GM23338 (cell line): ENCODE data around the gene ACAT1. TPM values are rescaled to one million over a fixed set of nuclear protein-coding genes. Genes with fewer than 3 reads are reported as not detected.

ENCODE experiments used
- ATAC-seq: fragments of 200-7000 bp; cut with Tn5 transposase; 3 replicates; pipeline ENCODE4 v1.9.1; 2020
- DNase-seq: peaks from one replicate; pipeline ENCODE4 v3.0.0-alpha.2; 2015; ENCODE audit warnings: low spot score
- H2AFZ ChIP-seq: fragments of 200-600 bp; sonication (generic); 2 replicates; pipeline ENCODE4 v1.8.0; 2016; ENCODE audit warnings: antibody characterized with exemption, mild to moderate bottlenecking, moderate library complexity
- H3F3A ChIP-seq: fragments of 200-600 bp; sonication (generic); replicated peaks from 2 replicates; pipeline ENCODE4 v1.8.0; 2017; ENCODE audit warnings: antibody characterized with exemption, mixed run types, low read depth
- H3K27ac ChIP-seq: fragments of 200-600 bp; sonication (generic); 2 replicates; pipeline ENCODE4 v1.6.1; 2016; ENCODE audit warnings: low read depth
- H3K27me3 ChIP-seq: fragments of 200-600 bp; sonication (generic); 2 replicates; pipeline ENCODE4 v1.8.0; 2016; ENCODE audit warnings: mild to moderate bottlenecking, mixed run types, moderate library complexity; ENCODE audit not compliant: insufficient read depth
- H3K36me3 ChIP-seq: fragments of 200-600 bp; sonication (generic); 2 replicates; pipeline ENCODE4 v1.8.0; 2016; ENCODE audit warnings: mild to moderate bottlenecking; ENCODE audit not compliant: insufficient read depth
- H3K4me1 ChIP-seq: fragments of 200-600 bp; sonication (generic); 2 replicates; pipeline ENCODE4 v1.8.0; 2016; ENCODE audit warnings: mild to moderate bottlenecking, moderate library complexity; ENCODE audit not compliant: insufficient read depth
- H3K4me2 ChIP-seq: fragments of 200-600 bp; sonication (generic); 2 replicates; pipeline ENCODE4 v1.7.1; 2017; ENCODE audit warnings: mixed run types
- H3K4me3 ChIP-seq: fragments of 200-600 bp; sonication (generic); 2 replicates; pipeline ENCODE4 v1.6.1; 2016; ENCODE audit warnings: mixed run types
- H3K79me2 ChIP-seq: fragments of 200-600 bp; sonication (generic); replicated peaks from 2 replicates; pipeline ENCODE4 v1.8.0; 2017; ENCODE audit warnings: mild to moderate bottlenecking; ENCODE audit not compliant: insufficient read depth
- H3K9me2 ChIP-seq: fragments of 200-600 bp; sonication (generic); 2 replicates; pipeline ENCODE4 v1.8.0; 2017; ENCODE audit not compliant: insufficient read depth
- H4K20me1 ChIP-seq: fragments of 200-600 bp; sonication (generic); replicated peaks from 2 replicates; pipeline ENCODE4 v1.8.0; 2017; ENCODE audit warnings: mild to moderate bottlenecking; ENCODE audit not compliant: insufficient read depth
- H3K27ac Mint-ChIP-seq: 2 replicates; pipeline ENCODE4 v1.8.0; 2020; ENCODE audit warnings: inconsistent platforms, mild to moderate bottlenecking, moderate library complexity, mixed read lengths
- H3K27me3 Mint-ChIP-seq: 3 replicates; pipeline ENCODE4 v1.8.0; 2022; ENCODE audit warnings: low read depth, mild to moderate bottlenecking, moderate library complexity, mixed read lengths, inconsistent platforms; ENCODE audit not compliant: insufficient read depth, poor library complexity
- H3K36me3 Mint-ChIP-seq: 3 replicates; pipeline ENCODE4 v1.8.0; 2021; ENCODE audit warnings: low read depth, mild to moderate bottlenecking, inconsistent platforms, moderate library complexity, mixed read lengths
- H3K4me1 Mint-ChIP-seq: 3 replicates; pipeline ENCODE4 v1.8.0; 2020; ENCODE audit warnings: mild to moderate bottlenecking, inconsistent platforms, mixed read lengths
- H3K4me3 Mint-ChIP-seq: 3 replicates; pipeline ENCODE4 v1.8.0; 2021; ENCODE audit warnings: moderate library complexity, mild to moderate bottlenecking, inconsistent platforms, mixed read lengths
- H3K9me3 Mint-ChIP-seq: 3 replicates; pipeline ENCODE4 v1.8.0; 2020; ENCODE audit warnings: moderate library complexity, mild to moderate bottlenecking, inconsistent platforms, mixed read lengths
- CREB1 ChIP-seq: fragments of 250-450 bp; sonication (Bioruptor Pico); IDR thresholded peaks from 2 replicates; pipeline ENCODE4 v1.5.0; 2020; ENCODE audit warnings: low read depth, mild to moderate bottlenecking, moderate library complexity
- CTCF ChIP-seq, 2 experiments: fragments of 200-600 bp in 1 of 2; sonication (generic) in 1 of 2; conservative IDR thresholded peaks; 2 replicates each; pipeline versions ENCODE4 v1.5.1 to v1.6.1; 2016 to 2017; ENCODE audit warnings: antibody characterized with exemption in 2 of 2, low read depth in 2 of 2, mild to moderate bottlenecking in 2 of 2, moderate library complexity in 1 of 2
- ETS1 ChIP-seq: IDR thresholded peaks from 2 replicates; pipeline ENCODE4 v1.6.1; 2016; ENCODE audit warnings: antibody characterized with exemption
- EZH2 ChIP-seq: fragments of 200-600 bp; sonication (generic); IDR thresholded peaks from one replicate; pipeline ENCODE4 v1.8.0; 2017; ENCODE audit warnings: antibody characterized with exemption, mild to moderate bottlenecking, low read depth; ENCODE audit not compliant: unreplicated experiment
- EZH2phosphoT487 ChIP-seq: fragments of 200-600 bp; sonication (generic); IDR thresholded peaks from one replicate; pipeline ENCODE4 v1.8.1; 2018; ENCODE audit warnings: antibody characterized with exemption; ENCODE audit not compliant: unreplicated experiment
- NANOG ChIP-seq: IDR thresholded peaks from 2 replicates; pipeline ENCODE4 v1.6.1; 2016; ENCODE audit warnings: antibody characterized with exemption, borderline replicate concordance
- POLR2AphosphoS5 ChIP-seq: IDR thresholded peaks from 2 replicates; pipeline ENCODE4 v1.6.1; 2016; ENCODE audit warnings: antibody characterized with exemption, low read depth
- STAT1 ChIP-seq: IDR thresholded peaks from one replicate; pipeline ENCODE4 v1.6.1; 2016; ENCODE audit warnings: antibody characterized with exemption; ENCODE audit not compliant: unreplicated experiment
- ZNF114 ChIP-seq: fragments of 250-450 bp; sonication (Bioruptor Pico); IDR thresholded peaks from 2 replicates; pipeline ENCODE4 v1.5.0; 2020; ENCODE audit warnings: mild to moderate bottlenecking, moderate library complexity
- ZNF331 ChIP-seq: fragments of 250-450 bp; sonication (Bioruptor Pico); IDR thresholded peaks from 2 replicates; pipeline ENCODE4 v1.5.0; 2020; ENCODE audit warnings: low read depth, mild to moderate bottlenecking, moderate library complexity
- ZNF462 ChIP-seq: fragments of 250-450 bp; sonication (Bioruptor Pico); IDR thresholded peaks from 2 replicates; pipeline ENCODE4 v1.5.0; 2020; ENCODE audit warnings: mild to moderate bottlenecking, moderate library complexity
- polyA plus RNA-seq: library from polyadenylated mRNA; unstranded; fragments of >200 nt; fragmentation: Nextera tagmentation; extraction: Ambion mirVana; gene quantifications from 2 replicates; pipeline ENCODE4 v1.2.1, GENCODE V29; 2016
- total RNA-seq: library from RNA; depleted of rRNA; stranded (reverse); fragments of >200 nt; shearing (Covaris generic); gene quantifications from 2 replicates; pipeline ENCODE4 v1.2.3, GENCODE V29; 2014
- TF ChIP-seq, protein P1 (sequence below): IDR thresholded peaks from one replicate; pipeline ENCODE4 v1.6.1; 2018; ENCODE audit warnings: antibody characterized with exemption; ENCODE audit not compliant: unreplicated experiment

Gene ACAT1
- total and polyA plus RNA-seq, 2 experiments from 2014 or later: 43.9 to 53.6 TPM

GRCh38 chr11:108112057-108112456, 9.3 kb upstream of the ACAT1 start (continued):
- TF ChIP-seq NANOG (no peak), EZH2 (no peak), ZNF114 (no peak), ETS1 (no peak), POLR2AphosphoS5 (no peak), STAT1 (no peak)

- DNase-seq (peak; percentile 53), ATAC-seq (peak; percentile 61)
- H3K4me2 ChIP-seq: no peak overlapping the region
- no peak overlapping the region for H2AFZ ChIP-seq
- H3K36me3 ChIP-seq: no peaks in the 10 kb centered on the region
- no peak overlapping the region for H3K4me3 ChIP-seq
- no peaks in the 10 kb centered on the region; the same call in 1 of the 2 replicates for H3K4me1 ChIP-seq
- H3K27me3 ChIP-seq: no peaks in the 10 kb centered on the region
- Mint-ChIP-seq H3K9me3 (no peaks in the 10 kb centered on the region), H3K27ac (no peak overlapping the region), H3K4me3 (no peak overlapping the region), H3K4me1 (peaks cover 9% of the 10 kb centered on the region), H3K27me3 (peaks cover 2% of the 10 kb centered on the region), H3K36me3 (no peaks in the 10 kb centered on the region)
- no peaks in the 10 kb centered on the region for H3F3A ChIP-seq
- H4K20me1 ChIP-seq: no peaks in the 10 kb centered on the region
- H3K79me2 ChIP-seq: no peaks in the 10 kb centered on the region
- H3K9me2 ChIP-seq: no peaks in the 10 kb centered on the region
- no peak overlapping the region for H3K27ac ChIP-seq
- no peak for TF ChIP-seq EZH2phosphoT487
- TF ChIP-seq STAT1: no peak
- no peak for TF ChIP-seq ZNF331 (CRISPR knock-in tag)
- no peak for TF ChIP-seq CREB1 (CRISPR knock-in tag)
- no peak for TF ChIP-seq CTCF (conservative IDR thresholded peaks at IDR 0.05; ENCODE audit: low read depth in 2 of 2)
- no peak for TF ChIP-seq ZNF462
- TF ChIP-seq, protein P1, sequence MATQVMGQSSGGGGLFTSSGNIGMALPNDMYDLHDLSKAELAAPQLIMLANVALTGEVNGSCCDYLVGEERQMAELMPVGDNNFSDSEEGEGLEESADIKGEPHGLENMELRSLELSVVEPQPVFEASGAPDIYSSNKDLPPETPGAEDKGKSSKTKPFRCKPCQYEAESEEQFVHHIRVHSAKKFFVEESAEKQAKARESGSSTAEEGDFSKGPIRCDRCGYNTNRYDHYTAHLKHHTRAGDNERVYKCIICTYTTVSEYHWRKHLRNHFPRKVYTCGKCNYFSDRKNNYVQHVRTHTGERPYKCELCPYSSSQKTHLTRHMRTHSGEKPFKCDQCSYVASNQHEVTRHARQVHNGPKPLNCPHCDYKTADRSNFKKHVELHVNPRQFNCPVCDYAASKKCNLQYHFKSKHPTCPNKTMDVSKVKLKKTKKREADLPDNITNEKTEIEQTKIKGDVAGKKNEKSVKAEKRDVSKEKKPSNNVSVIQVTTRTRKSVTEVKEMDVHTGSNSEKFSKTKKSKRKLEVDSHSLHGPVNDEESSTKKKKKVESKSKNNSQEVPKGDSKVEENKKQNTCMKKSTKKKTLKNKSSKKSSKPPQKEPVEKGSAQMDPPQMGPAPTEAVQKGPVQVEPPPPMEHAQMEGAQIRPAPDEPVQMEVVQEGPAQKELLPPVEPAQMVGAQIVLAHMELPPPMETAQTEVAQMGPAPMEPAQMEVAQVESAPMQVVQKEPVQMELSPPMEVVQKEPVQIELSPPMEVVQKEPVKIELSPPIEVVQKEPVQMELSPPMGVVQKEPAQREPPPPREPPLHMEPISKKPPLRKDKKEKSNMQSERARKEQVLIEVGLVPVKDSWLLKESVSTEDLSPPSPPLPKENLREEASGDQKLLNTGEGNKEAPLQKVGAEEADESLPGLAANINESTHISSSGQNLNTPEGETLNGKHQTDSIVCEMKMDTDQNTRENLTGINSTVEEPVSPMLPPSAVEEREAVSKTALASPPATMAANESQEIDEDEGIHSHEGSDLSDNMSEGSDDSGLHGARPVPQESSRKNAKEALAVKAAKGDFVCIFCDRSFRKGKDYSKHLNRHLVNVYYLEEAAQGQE: no peak
These were observed 5.7 kb upstream of the ACAT1 start for GRCh38 chr11:108115500-108116140.
